Measurements from ENCODE around the gene SPRYD7.

Gene SPRYD7

DNA sequence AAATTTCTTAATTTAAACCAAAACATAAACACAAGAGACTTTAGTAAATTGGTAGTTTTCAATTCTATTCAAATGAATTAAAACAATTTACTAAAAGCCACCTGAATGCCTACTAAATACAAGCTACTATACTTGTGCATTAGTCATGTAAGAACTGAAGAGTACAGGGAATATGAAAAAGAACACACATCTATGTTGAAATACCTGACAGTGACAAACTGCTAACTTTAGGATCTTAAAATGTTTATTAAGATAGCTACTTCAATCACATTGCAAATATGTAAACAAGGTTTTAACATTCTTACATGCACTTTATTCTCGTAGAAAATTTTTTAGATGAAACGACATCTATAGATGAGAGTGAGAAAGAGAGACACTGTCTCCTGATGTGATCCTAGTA lies 4.1 kb downstream of the SPRYD7 start:
- Histone ChIP-seq H3K9ac (ENCODE audit: low read depth, low read length) (no peak overlapping the region), H3K4me3 (ENCODE audit: low read depth in 1 of 2, low read length in 2 of 2) (no peak overlapping the region), H3K4me1 (ENCODE audit: insufficient read depth, low read length) (peaks cover 20% of the 10 kb centered on the region), H3K4me2 (ENCODE audit: insufficient read depth, low read length) (no peak overlapping the region), H2AFZ (ENCODE audit: low read depth, low read length) (no peak overlapping the region), H4K20me1 (ENCODE audit: insufficient read depth, low read length) (no peaks in the 10 kb centered on the region), H3K27ac (ENCODE audit: low read length) (no peak overlapping the region), H3K27me3 (ENCODE audit: insufficient read depth, low read length, poor library complexity) (no peaks in the 10 kb centered on the region), H3K36me3 (ENCODE audit: insufficient read depth, low read length) (no peaks in the 10 kb centered on the region; the same call in 1 of the 2 replicates), H3K9me3 (ENCODE audit: insufficient read depth, low read length, severe bottlenecking) (no peaks in the 10 kb centered on the region), H3K79me2 (ENCODE audit: insufficient read depth, low read length) (no peaks in the 10 kb centered on the region)
- ATAC-seq (ENCODE audit: insufficient read depth, low read depth) (no peak), DNase-seq (no peak)
- no peak for TF ChIP-seq EZH2 (IDR thresholded peaks at IDR 0.05; ENCODE audit: borderline replicate concordance, low read depth, low read length, severe bottlenecking)
- TF ChIP-seq, protein P1, sequence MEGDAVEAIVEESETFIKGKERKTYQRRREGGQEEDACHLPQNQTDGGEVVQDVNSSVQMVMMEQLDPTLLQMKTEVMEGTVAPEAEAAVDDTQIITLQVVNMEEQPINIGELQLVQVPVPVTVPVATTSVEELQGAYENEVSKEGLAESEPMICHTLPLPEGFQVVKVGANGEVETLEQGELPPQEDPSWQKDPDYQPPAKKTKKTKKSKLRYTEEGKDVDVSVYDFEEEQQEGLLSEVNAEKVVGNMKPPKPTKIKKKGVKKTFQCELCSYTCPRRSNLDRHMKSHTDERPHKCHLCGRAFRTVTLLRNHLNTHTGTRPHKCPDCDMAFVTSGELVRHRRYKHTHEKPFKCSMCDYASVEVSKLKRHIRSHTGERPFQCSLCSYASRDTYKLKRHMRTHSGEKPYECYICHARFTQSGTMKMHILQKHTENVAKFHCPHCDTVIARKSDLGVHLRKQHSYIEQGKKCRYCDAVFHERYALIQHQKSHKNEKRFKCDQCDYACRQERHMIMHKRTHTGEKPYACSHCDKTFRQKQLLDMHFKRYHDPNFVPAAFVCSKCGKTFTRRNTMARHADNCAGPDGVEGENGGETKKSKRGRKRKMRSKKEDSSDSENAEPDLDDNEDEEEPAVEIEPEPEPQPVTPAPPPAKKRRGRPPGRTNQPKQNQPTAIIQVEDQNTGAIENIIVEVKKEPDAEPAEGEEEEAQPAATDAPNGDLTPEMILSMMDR (IDR thresholded peaks at IDR 0.05; ENCODE audit: borderline replicate concordance, extremely low read depth, low read length, poor library complexity, severe bottlenecking), result no peak

DNA sequence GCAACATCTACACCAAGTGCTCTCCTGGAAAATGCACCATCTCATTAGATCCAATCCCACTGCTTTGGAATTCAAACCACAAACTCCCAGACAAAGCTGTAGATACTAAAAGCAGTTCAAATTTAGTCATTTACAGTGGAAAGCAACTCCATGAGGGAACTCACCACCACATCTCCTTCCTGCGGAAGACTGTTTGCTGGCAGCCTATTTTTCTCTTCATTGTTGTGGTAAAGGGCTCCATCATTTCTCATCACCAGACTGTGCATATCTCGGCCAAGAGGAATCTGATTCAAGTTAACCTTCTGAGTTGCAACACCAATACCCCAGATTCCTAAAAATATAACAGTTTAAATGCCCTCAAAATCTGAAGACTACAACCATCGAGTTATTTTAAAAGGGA lies 8.4 kb downstream of the SPRYD7 start:
- Histone ChIP-seq H3K79me2 (ENCODE audit: insufficient read depth, low read length) (no peaks in the 10 kb centered on the region), H3K9ac (ENCODE audit: low read depth, low read length) (no peak overlapping the region), H3K4me3 (ENCODE audit: low read depth in 1 of 2, low read length in 2 of 2) (no peak overlapping the region), H3K4me2 (ENCODE audit: insufficient read depth, low read length) (no peak overlapping the region), H4K20me1 (ENCODE audit: insufficient read depth, low read length) (no peaks in the 10 kb centered on the region), H3K27me3 (ENCODE audit: insufficient read depth, low read length, poor library complexity) (no peaks in the 10 kb centered on the region), H2AFZ (ENCODE audit: low read depth, low read length) (no peak overlapping the region), H3K27ac (ENCODE audit: low read length) (no peak overlapping the region), H3K9me3 (ENCODE audit: insufficient read depth, low read length, severe bottlenecking) (no peaks in the 10 kb centered on the region), H3K36me3 (ENCODE audit: insufficient read depth, low read length) (no peaks in the 10 kb centered on the region), H3K4me1 (ENCODE audit: insufficient read depth, low read length) (peaks cover 3% of the 10 kb centered on the region; the same call in 1 of the 2 replicates)
- no peak for TF ChIP-seq EZH2 (IDR thresholded peaks at IDR 0.05; ENCODE audit: borderline replicate concordance, low read depth, low read length, severe bottlenecking)
- TF ChIP-seq, protein P1 (IDR thresholded peaks at IDR 0.05; ENCODE audit: borderline replicate concordance, extremely low read depth, low read length, poor library complexity, severe bottlenecking), result no peak
- ATAC-seq (ENCODE audit: insufficient read depth, low read depth) (peak; percentile 89), DNase-seq (peak; percentile 30)

DNA sequence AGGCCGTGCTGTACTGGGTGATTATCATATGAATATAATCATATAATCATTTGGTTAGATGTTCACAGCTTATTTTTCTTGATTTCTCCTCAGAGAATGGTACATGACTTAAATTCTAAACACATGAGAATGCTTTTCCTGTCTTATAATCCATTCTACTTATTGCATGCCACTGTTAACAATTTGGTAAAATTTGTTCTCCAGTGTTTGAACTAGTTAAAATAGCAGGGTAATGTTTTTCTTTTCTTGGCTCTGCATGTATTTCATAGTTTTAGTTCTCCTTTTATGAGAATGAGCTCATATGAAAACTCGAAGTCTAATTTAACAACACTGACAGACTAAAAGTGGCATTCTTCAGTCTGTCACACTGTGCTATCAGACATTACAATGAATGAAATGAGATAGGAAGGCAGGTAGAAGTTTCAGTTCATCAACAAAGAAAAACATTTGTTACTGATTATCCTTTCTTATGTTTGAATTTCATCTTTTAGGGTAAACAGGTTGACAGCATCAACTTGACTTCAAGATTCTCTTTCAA lies 10.2 kb downstream of the SPRYD7 start:
- Histone ChIP-seq H3K4me2 (ENCODE audit: insufficient read depth, low read length) (no peak overlapping the region), H3K4me3 (ENCODE audit: low read depth in 1 of 2, low read length in 2 of 2) (no peak overlapping the region), H2AFZ (ENCODE audit: low read depth, low read length) (no peak overlapping the region), H3K9ac (ENCODE audit: low read depth, low read length) (no peak overlapping the region), H3K36me3 (ENCODE audit: insufficient read depth, low read length) (no peaks in the 10 kb centered on the region), H3K27ac (ENCODE audit: low read length) (no peak overlapping the region), H3K27me3 (ENCODE audit: insufficient read depth, low read length, poor library complexity) (no peaks in the 10 kb centered on the region), H4K20me1 (ENCODE audit: insufficient read depth, low read length) (no peaks in the 10 kb centered on the region), H3K9me3 (ENCODE audit: insufficient read depth, low read length, severe bottlenecking) (no peaks in the 10 kb centered on the region), H3K4me1 (ENCODE audit: insufficient read depth, low read length) (peaks cover 3% of the 10 kb centered on the region; the same call in 1 of the 2 replicates), H3K79me2 (ENCODE audit: insufficient read depth, low read length) (no peaks in the 10 kb centered on the region)
- TF ChIP-seq EZH2 (IDR thresholded peaks at IDR 0.05; ENCODE audit: borderline replicate concordance, low read depth, low read length, severe bottlenecking), result no peak
- TF ChIP-seq, protein P1 (IDR thresholded peaks at IDR 0.05; ENCODE audit: borderline replicate concordance, extremely low read depth, low read length, poor library complexity, severe bottlenecking), result no peak
- ATAC-seq (ENCODE audit: insufficient read depth, low read depth) (no peak), DNase-seq (no peak)
